Measurements from ENCODE around the gene MYO1D.

GRCh38 chr17:32471652-32472051, 405.3 kb downstream of the MYO1D start:
- no peak for TF ChIP-seq PATZ1 (CRISPR knock-in tag; IDR thresholded peaks at IDR 0.05; ENCODE audit: borderline replicate concordance)
- TF ChIP-seq SNAI2 (CRISPR knock-in tag; IDR thresholded peaks at IDR 0.05), result no peak
- TF ChIP-seq BACH2 (CRISPR knock-in tag; IDR thresholded peaks at IDR 0.05; ENCODE audit: borderline replicate concordance), result no peak
- no peak for TF ChIP-seq ZC3H10 (CRISPR knock-in tag; IDR thresholded peaks at IDR 0.05)
- no peak for TF ChIP-seq OSR1 (CRISPR knock-in tag; IDR thresholded peaks at IDR 0.05)
- no peak for TF ChIP-seq CREB5 (CRISPR knock-in tag; IDR thresholded peaks at IDR 0.05; ENCODE audit: low read depth)
- TF ChIP-seq ARNTL (CRISPR knock-in tag; IDR thresholded peaks at IDR 0.05; ENCODE audit: borderline replicate concordance, low read depth), result no peak
